GM19023 (cell line): ENCODE results near the gene CORO1A.
"Not testable (repeated sequence)": the region's sequence is repeated elsewhere in the genome, so short reads cannot be mapped to it uniquely, and the experiment has no call there.

Source experiments
- ATAC-seq: cut with Tn5 transposase; IDR thresholded peaks from one replicate; pipeline ENCODE4 v1.9.1; 2021; ENCODE audit warnings: mild to moderate bottlenecking, moderate library complexity; ENCODE audit not compliant: unreplicated experiment

CORO1A gene

GRCh38 chr16:30183233-30184095 is at the start of gene CORO1A:
CORO1A (plus strand) TSS chr16:30183602; CDS start chr16:30185210, 1,608 bp downstream.
- peak; percentile 54 for ATAC-seq

GRCh38 chr16:30136971-30137605 is 46.3 kb upstream of the CORO1A start:
- ATAC-seq, result no peak

GRCh38 chr16:30137897-30138296 is 45.5 kb upstream of the CORO1A start:
- ATAC-seq, result no peak

- ATAC-seq, result no peak
These were observed 43.6 kb upstream of the CORO1A start for GRCh38 chr16:30139583-30140481.

- ATAC-seq, result no peak
These were observed 41.7 kb upstream of the CORO1A start for GRCh38 chr16:30141750-30142149.

- no peak for ATAC-seq
These were observed 40.6 kb upstream of the CORO1A start for GRCh38 chr16:30142672-30143346.

- ATAC-seq, result no peak
These were observed 40.1 kb upstream of the CORO1A start for GRCh38 chr16:30143347-30143702.

GRCh38 chr16:30144017-30144416 is 39.4 kb upstream of the CORO1A start:
- no peak for ATAC-seq

- ATAC-seq, result no peak
These were observed 38.5 kb upstream of the CORO1A start for GRCh38 chr16:30144917-30145316.

GRCh38 chr16:30145657-30146056 is 37.7 kb upstream of the CORO1A start:
- no peak for ATAC-seq

GRCh38 chr16:30147843-30148510 is 35.4 kb upstream of the CORO1A start:
- ATAC-seq, result no peak

- no peak for ATAC-seq
These were observed 34.0 kb upstream of the CORO1A start for GRCh38 chr16:30149250-30149930.

GRCh38 chr16:30151091-30151490 is 32.3 kb upstream of the CORO1A start:
- no peak for ATAC-seq

GRCh38 chr16:30152517-30152916 is 30.9 kb upstream of the CORO1A start:
- no peak for ATAC-seq

GRCh38 chr16:30155188-30155587 is 28.2 kb upstream of the CORO1A start:
- no peak for ATAC-seq

- no peak for ATAC-seq
These were observed 26.2 kb upstream of the CORO1A start for GRCh38 chr16:30157214-30157613.

GRCh38 chr16:30163538-30163937 is 19.9 kb upstream of the CORO1A start:
- ATAC-seq, result no peak

- peak; percentile 60 for ATAC-seq
These were observed 17.1 kb upstream of the CORO1A start for GRCh38 chr16:30166202-30166902.

GRCh38 chr16:30168746-30169145 is 14.7 kb upstream of the CORO1A start:
- ATAC-seq, result not testable (repeated sequence)
